ENCODE results near the gene KBTBD13. TPM values are rescaled to one million over a fixed set of nuclear protein-coding genes. Genes with fewer than 3 reads are reported as not detected.
"Not testable (repeated sequence)": the region's sequence is repeated elsewhere in the genome, so short reads cannot be mapped to it uniquely, and the experiment has no call there.

The KBTBD13 gene
- total RNA-seq, 1 donor from 2014 or later: not detected

DNA sequence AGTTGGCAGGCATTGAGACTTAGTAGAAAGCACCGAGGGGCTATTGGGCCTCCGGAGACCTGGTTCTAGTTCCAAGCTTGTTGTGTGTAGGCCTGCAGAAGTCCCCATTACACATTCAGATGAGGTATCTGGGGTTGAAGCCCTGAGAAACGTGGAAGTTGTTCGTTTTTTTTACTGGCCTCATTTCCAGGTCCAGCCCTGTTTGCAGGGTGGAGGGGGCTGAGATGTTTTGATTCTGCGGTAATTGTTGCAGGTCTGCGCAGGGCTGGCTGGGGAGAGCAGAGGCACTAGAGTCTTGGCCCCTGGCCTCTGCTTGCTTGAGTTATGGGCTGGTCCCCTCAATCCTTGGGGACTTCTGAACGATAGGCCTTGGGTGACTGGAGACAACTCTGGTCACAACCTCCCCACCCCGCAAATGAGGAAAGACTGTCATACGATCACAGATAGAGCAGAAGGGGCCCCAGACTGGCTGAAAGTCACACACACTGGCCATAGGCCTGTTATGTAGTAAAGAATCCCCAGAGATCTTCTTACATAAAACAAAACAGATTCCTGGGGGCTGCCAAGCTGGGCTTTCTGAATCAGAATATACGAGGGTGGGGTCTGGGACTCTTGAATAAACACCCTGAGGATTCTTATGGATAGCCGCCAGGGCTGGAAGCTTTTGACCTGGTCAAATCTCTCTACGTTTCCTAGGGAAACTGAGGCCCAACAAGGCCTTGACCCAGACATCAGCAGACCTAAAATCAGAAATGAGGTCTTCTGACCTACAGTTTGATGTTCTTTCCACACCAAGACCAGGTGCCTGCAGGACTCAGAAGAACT, 15.6 kb downstream of the KBTBD13 start:
- Histone ChIP-seq H3K4me1 (peaks cover 33% of the 10 kb centered on the region), H3K9me3 (no peaks in the 10 kb centered on the region), H3K4me3 (no peak overlapping the region), H3K36me3 (no peaks in the 10 kb centered on the region), H3K27ac (peak overlapping the region; percentile 18), H3K27me3 (no peaks in the 10 kb centered on the region)
- TF ChIP-seq POLR2AphosphoS5 (IDR thresholded peaks at IDR 0.05; ENCODE audit: insufficient read depth in 1 of 2, low read depth in 1 of 2): no peak
- TF ChIP-seq, protein P1, sequence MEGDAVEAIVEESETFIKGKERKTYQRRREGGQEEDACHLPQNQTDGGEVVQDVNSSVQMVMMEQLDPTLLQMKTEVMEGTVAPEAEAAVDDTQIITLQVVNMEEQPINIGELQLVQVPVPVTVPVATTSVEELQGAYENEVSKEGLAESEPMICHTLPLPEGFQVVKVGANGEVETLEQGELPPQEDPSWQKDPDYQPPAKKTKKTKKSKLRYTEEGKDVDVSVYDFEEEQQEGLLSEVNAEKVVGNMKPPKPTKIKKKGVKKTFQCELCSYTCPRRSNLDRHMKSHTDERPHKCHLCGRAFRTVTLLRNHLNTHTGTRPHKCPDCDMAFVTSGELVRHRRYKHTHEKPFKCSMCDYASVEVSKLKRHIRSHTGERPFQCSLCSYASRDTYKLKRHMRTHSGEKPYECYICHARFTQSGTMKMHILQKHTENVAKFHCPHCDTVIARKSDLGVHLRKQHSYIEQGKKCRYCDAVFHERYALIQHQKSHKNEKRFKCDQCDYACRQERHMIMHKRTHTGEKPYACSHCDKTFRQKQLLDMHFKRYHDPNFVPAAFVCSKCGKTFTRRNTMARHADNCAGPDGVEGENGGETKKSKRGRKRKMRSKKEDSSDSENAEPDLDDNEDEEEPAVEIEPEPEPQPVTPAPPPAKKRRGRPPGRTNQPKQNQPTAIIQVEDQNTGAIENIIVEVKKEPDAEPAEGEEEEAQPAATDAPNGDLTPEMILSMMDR (IDR thresholded peaks at IDR 0.05): no peak
- no peak for TF ChIP-seq POLR2A (IDR thresholded peaks at IDR 0.05)
- DNase-seq (ENCODE audit: extremely low spot score in 2 of 2): no peak
- intact Hi-C loops (cut with DNase I): no loop called here

DNA sequence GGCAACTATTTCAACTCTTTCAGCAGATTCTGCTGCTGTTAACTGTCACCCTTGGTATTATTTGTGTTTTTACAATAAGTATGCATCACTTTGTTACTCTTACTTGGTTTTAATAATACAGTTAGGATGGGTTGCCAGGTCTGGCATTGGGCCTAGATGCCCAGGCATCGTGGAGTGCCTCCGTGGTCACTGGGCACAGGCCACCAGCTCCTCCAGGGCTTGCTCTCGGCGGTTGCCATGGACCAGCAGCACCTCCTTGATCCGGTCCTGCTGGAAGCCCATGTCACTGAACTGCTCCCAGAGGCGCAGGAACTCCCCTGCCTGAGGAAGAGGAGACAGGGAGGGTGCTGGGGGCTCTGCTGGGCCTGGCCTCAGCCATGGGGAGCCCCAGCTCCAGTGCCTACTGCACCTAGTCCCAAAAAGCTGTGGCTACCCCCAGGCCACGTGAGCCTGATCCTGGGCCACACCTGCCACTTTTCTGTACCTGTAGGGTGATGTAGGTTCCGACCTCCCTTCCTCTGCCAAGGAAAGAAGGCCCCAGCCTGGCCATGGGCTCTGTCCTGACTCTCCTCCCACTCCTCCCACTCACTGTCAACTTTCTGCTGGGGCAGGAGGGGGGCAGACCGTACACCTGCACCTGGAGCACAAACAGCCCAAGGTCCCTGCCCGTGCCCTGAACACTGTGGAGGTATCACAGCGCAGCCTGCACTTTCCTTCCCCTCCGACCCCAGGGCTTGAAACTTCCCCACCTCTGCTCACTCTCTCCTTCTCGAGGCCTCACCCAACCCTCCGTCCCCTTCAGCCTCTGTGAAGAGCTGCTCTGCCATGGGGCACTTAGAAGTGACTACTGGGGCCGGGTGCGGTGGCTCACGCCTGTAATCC, 16.6 kb downstream of the KBTBD13 start:
- Histone ChIP-seq H3K4me3 (no peak overlapping the region), H3K36me3 (no peaks in the 10 kb centered on the region), H3K9me3 (no peaks in the 10 kb centered on the region), H3K27ac (no peak overlapping the region), H3K27me3 (no peaks in the 10 kb centered on the region), H3K4me1 (peaks cover 27% of the 10 kb centered on the region)
- intact Hi-C loops (cut with DNase I): no loop called here
- no peak for TF ChIP-seq POLR2AphosphoS5 (IDR thresholded peaks at IDR 0.05; ENCODE audit: insufficient read depth in 1 of 2, low read depth in 1 of 2)
- TF ChIP-seq POLR2A (IDR thresholded peaks at IDR 0.05): no peak
- TF ChIP-seq, protein P1 (IDR thresholded peaks at IDR 0.05): no peak
- DNase-seq (ENCODE audit: extremely low spot score in 2 of 2): peak in 1 of 2 donors; percentile 82

DNA sequence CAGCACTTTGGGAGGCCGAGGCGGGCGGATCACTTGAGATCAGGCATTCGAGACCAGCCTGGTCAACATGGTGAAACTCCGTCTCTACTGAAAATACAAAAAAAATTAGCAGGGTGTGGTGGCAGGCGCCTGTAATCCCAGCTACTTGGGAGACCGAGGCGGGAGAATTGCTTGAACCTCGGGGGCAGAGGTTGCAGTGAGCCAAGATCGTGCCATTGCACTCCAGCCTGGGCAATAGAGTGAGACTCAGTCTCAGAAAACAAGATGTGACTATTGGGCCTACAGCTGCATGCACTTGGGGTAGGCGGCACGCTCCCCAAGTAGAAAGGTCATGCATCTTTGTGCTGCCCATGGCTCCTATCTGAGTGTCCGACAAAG, 17.2 kb downstream of the KBTBD13 start:
- peaks cover 20% of the 10 kb centered on the region for H3K4me1 ChIP-seq
- intact Hi-C loops (cut with DNase I); H3K4me3 ChIP-seq; H3K36me3 ChIP-seq; H3K27me3 ChIP-seq; H3K27ac ChIP-seq; H3K9me3 ChIP-seq: not testable (repeated sequence)
- peak in 1 of 2 donors; percentile 65 for DNase-seq (ENCODE audit: extremely low spot score in 2 of 2)

DNA sequence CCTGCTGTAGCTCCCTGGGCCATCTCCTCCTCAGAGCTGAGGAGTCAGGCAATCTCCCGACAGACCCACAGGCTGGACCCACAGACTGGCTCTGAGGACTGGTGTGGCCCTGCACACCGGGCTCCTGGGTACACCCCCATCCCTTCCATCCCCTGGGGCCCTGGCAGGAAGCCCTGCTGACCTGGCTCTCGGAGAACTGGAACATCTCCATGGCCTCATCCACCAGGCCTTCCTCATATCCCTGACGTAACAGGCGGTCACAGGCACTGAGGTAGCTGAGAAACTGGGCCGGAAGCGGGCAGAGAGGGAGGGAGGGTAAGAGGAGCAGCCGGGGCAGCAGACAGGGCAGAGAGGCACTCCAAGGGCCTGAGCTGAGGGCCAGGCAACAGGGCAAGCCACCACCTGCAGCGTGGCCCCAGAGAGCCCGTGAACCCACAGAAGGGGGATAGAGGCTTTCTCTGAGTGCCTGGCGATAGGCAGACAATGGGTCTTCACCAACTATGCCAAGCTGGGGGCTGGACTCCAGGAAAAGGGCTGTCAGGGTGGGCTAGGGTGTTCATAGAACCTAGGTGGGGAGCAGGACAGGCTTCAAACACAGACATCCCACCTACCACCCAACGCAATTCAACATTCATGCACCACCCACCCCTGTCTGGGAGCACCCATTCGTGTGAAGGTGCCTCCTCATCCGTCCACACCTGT, 17.9 kb downstream of the KBTBD13 start:
- Histone ChIP-seq H3K4me3 (no peak overlapping the region), H3K4me1 (peaks cover 14% of the 10 kb centered on the region), H3K27me3 (no peaks in the 10 kb centered on the region), H3K9me3 (no peaks in the 10 kb centered on the region), H3K27ac (no peak overlapping the region), H3K36me3 (peaks cover 0 to 8% of the 10 kb centered on the region in 2 donors)
- intact Hi-C loops (cut with DNase I): no loop called here
- TF ChIP-seq, protein P1 (IDR thresholded peaks at IDR 0.05): no peak
- TF ChIP-seq POLR2AphosphoS5 (IDR thresholded peaks at IDR 0.05; ENCODE audit: insufficient read depth in 1 of 2, low read depth in 1 of 2): no peak
- no peak for TF ChIP-seq POLR2A (IDR thresholded peaks at IDR 0.05)
- peak in 1 of 2 donors; percentile 69 for DNase-seq (ENCODE audit: extremely low spot score in 2 of 2)

DNA sequence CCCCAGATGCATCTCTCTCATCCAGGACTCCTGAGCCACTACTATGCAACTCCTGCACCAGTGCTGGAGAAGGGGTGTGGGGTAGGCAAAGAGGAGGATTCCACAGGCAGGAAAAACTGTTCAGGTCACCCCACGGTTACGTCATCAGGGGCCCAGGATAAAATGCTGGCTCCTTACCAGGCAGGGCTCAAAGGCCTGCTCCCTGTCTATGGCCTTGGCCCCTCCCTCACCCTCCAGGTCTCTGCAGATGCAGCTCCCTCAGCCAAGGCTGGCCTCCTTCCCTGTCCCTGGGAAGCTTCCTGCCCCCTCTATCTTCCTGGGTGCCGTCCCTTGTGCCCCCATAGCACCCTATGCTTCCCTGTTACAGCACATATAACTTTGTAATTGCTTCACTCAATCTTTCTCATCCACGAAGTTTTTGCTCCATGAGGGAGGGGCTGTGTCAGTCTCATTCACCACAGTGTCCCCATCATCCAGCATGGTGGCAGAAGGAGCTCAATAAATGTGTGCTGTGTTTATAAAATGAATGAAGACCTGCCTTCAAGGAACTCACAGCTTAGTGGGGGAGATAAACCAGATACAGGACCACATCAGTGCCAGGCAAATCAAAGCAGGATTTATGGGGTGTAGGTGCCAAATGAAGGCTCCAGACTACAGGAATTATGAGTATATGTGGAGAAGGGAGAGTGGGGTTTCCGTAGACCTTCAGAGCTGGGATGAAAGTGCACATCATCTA, 18.6 kb downstream of the KBTBD13 start:
- intact Hi-C loops (cut with DNase I): no loop called here
- TF ChIP-seq POLR2AphosphoS5 (IDR thresholded peaks at IDR 0.05; ENCODE audit: insufficient read depth in 1 of 2, low read depth in 1 of 2): no peak
- TF ChIP-seq, protein P1 (IDR thresholded peaks at IDR 0.05): no peak
- TF ChIP-seq POLR2A (IDR thresholded peaks at IDR 0.05): no peak
- Histone ChIP-seq H3K27ac (no peak overlapping the region), H3K9me3 (no peaks in the 10 kb centered on the region), H3K4me1 (peaks cover 12% of the 10 kb centered on the region), H3K27me3 (no peaks in the 10 kb centered on the region), H3K4me3 (no peak overlapping the region), H3K36me3 (peaks cover 0 to 12% of the 10 kb centered on the region in 2 donors)
- peak in 1 of 2 donors; percentile 74 for DNase-seq (ENCODE audit: extremely low spot score in 2 of 2)
